Measurements from ENCODE around the gene ABI3BP. TPM values are rescaled to one million over a fixed set of nuclear protein-coding genes. Genes with fewer than 3 reads are reported as not detected.

Gene ABI3BP
- total and polyA plus RNA-seq, 2 experiments from 2014 or later, result 0.42 to 0.57 TPM

GRCh38 chr3:100912976-100913545, 80.2 kb downstream of the ABI3BP start:
- peaks cover 10% of the 10 kb centered on the region for H3K4me1 Mint-ChIP-seq

More at GRCh38 chr3:100912976-100913545, 80.2 kb downstream of the ABI3BP start:
- H3K79me2 ChIP-seq (replicated peaks; ENCODE audit: insufficient read depth), result no peaks in the 10 kb centered on the region
- H3K27ac Mint-ChIP-seq, result no peak overlapping the region
- H4K20me1 ChIP-seq (replicated peaks; ENCODE audit: insufficient read depth), result no peaks in the 10 kb centered on the region
- ATAC-seq (no peak), DNase-seq (ENCODE audit: low spot score) (no peak)
- no peaks in the 10 kb centered on the region for H3K27me3 ChIP-seq (ENCODE audit: insufficient read depth)
- H3K36me3 ChIP-seq (ENCODE audit: insufficient read depth), result no peaks in the 10 kb centered on the region
- no peaks in the 10 kb centered on the region for H3F3A ChIP-seq (replicated peaks; ENCODE audit: low read depth)
- H3K9me2 ChIP-seq (ENCODE audit: insufficient read depth), result peaks cover 8% of the 10 kb centered on the region
- H3K4me2 ChIP-seq, result 0 out of 2 replicates have a peak overlapping the region, but pooled peaks have one; percentile 44
- peak overlapping the region; percentile 66; the same call in 1 of the 2 replicates for H2AFZ ChIP-seq
- H3K27ac ChIP-seq (ENCODE audit: low read depth), result no peak overlapping the region
- H3K4me3 Mint-ChIP-seq, result no peak overlapping the region
- H3K4me1 ChIP-seq (ENCODE audit: insufficient read depth), result peaks cover 13% of the 10 kb centered on the region
- peaks cover 4% of the 10 kb centered on the region for H3K27me3 Mint-ChIP-seq (ENCODE audit: insufficient read depth, low read depth, poor library complexity)
- no peak overlapping the region for H3K4me3 ChIP-seq
- H3K9me3 Mint-ChIP-seq, result no peaks in the 10 kb centered on the region
- TF ChIP-seq CREB1 (CRISPR knock-in tag; IDR thresholded peaks at IDR 0.05; ENCODE audit: low read depth), result no peak
- TF ChIP-seq NANOG (IDR thresholded peaks at IDR 0.05; ENCODE audit: borderline replicate concordance), result no peak
- TF ChIP-seq, protein P1, sequence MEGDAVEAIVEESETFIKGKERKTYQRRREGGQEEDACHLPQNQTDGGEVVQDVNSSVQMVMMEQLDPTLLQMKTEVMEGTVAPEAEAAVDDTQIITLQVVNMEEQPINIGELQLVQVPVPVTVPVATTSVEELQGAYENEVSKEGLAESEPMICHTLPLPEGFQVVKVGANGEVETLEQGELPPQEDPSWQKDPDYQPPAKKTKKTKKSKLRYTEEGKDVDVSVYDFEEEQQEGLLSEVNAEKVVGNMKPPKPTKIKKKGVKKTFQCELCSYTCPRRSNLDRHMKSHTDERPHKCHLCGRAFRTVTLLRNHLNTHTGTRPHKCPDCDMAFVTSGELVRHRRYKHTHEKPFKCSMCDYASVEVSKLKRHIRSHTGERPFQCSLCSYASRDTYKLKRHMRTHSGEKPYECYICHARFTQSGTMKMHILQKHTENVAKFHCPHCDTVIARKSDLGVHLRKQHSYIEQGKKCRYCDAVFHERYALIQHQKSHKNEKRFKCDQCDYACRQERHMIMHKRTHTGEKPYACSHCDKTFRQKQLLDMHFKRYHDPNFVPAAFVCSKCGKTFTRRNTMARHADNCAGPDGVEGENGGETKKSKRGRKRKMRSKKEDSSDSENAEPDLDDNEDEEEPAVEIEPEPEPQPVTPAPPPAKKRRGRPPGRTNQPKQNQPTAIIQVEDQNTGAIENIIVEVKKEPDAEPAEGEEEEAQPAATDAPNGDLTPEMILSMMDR (conservative IDR thresholded peaks at IDR 0.05; ENCODE audit: low read depth in 2 of 2), result no peak
- TF ChIP-seq REST (IDR thresholded peaks at IDR 0.05; ENCODE audit: unreplicated experiment), result no peak
- no peak for TF ChIP-seq ZNF114 (CRISPR knock-in tag; IDR thresholded peaks at IDR 0.05)
- no peak for TF ChIP-seq JUNB (IDR thresholded peaks at IDR 0.05; ENCODE audit: unreplicated experiment)
- H3K36me3 Mint-ChIP-seq (ENCODE audit: low read depth), result no peaks in the 10 kb centered on the region

All from GM23338 (cell line).